Ishikawa (cell line): ENCODE measurements around the gene LSAMP.

Experiments used
- CEBPB ChIP-seq: IDR thresholded peaks from 2 replicates; pipeline ENCODE4 v1.6.1; 2012
- EP300 ChIP-seq: IDR thresholded peaks from 2 replicates; pipeline ENCODE4 v1.6.1; 2012; ENCODE audit warnings: borderline replicate concordance
- MAX ChIP-seq: IDR thresholded peaks from 2 replicates; pipeline ENCODE4 v1.6.1; 2012
- RAD21 ChIP-seq: IDR thresholded peaks from 2 replicates; pipeline ENCODE4 v1.6.1; 2012; ENCODE audit warnings: low read depth
- REST ChIP-seq: IDR thresholded peaks from 2 replicates; pipeline ENCODE4 v1.6.1; 2012; ENCODE audit warnings: low read depth, mild to moderate bottlenecking
- TCF12 ChIP-seq: IDR thresholded peaks from 2 replicates; pipeline ENCODE4 v1.6.1; 2012; ENCODE audit warnings: low read depth
- TF ChIP-seq, protein P1 (sequence below): IDR thresholded peaks from 2 replicates; pipeline ENCODE4 v1.6.1; 2012

DNA sequence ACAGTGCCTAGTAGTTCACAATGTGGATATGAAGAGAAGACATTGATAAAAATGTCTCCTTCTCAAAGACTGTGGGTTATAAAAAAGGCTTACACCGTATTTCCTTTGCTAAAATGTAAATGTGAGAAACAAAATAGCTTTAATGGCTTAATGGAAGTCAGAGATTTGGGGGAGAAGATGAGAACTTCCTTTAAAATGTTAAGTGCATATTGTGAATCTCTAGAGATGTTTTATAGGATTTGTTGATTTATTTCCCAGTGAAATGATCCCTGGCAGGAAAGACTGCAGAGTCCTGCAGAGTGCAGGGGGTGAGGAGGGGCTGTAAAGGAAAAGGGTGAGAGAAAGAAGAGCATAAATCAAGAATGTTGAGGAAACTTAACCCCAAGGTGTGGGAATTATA is 516.9 kb downstream of the LSAMP start:
- TF ChIP-seq CEBPB (no peak), REST (no peak), MAX (no peak), TCF12 (no peak), RAD21 (no peak), EP300 (no peak)
- TF ChIP-seq, protein P1, sequence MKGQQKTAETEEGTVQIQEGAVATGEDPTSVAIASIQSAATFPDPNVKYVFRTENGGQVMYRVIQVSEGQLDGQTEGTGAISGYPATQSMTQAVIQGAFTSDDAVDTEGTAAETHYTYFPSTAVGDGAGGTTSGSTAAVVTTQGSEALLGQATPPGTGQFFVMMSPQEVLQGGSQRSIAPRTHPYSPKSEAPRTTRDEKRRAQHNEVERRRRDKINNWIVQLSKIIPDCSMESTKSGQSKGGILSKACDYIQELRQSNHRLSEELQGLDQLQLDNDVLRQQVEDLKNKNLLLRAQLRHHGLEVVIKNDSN, result no peak
